SK-N-SH (cell line): ENCODE measurements around the gene RGMA. TPM values are rescaled to one million over a fixed set of nuclear protein-coding genes. Genes with fewer than 3 reads are reported as not detected.

Experiments
- CTCF ChIA-PET: fragments of 300-600, 350-600 bp; formaldehyde crosslinking; extraction: SDS; loops from one replicate; lab custom pipeline; 2021; lab: Yijun Ruan, JAX
- POLR2A ChIA-PET: fragments of 350-600 bp; sonication (Branson Sonifier 250); formaldehyde crosslinking; extraction: SDS; loops from one replicate; lab custom pipeline; 2020; ENCODE audit warnings: antibody characterized with exemption, inconsistent platforms; lab: Yijun Ruan, JAX
- DNase-seq: peaks from one replicate; pipeline ENCODE4 v3.0.0; 2012
- H2AFZ ChIP-seq: fragments of 200-600 bp; sonication (generic); 2 replicates; pipeline ENCODE4 v1.8.1; 2016; ENCODE audit warnings: antibody characterized with exemption, mild to moderate bottlenecking, low read depth
- H3F3A ChIP-seq: fragments of 200-600 bp; sonication (generic); replicated peaks from 2 replicates; pipeline ENCODE3; 2016; ENCODE audit warnings: antibody characterized with exemption, mild to moderate bottlenecking; ENCODE audit not compliant: insufficient read depth
- H3K27ac ChIP-seq, 2 experiments: fragments of 200-500 bp in 1 of 2; fragments of 200-600 bp in 1 of 2; sonication (Bioruptor generic) in 1 of 2; sonication (generic), shearing (Covaris generic) in 1 of 2; 2 replicates each; pipeline versions ENCODE4 v1.5.1 to v1.6.1; 2014 to 2016; ENCODE audit warnings: low read depth in 2 of 2, inconsistent platforms in 1 of 2, low read length in 1 of 2, mild to moderate bottlenecking in 1 of 2, mixed read lengths in 1 of 2
- H3K27me3 ChIP-seq: fragments of 200-600 bp; sonication (generic), shearing (Covaris generic); 2 replicates; pipeline ENCODE4 v1.6.1; 2016; ENCODE audit warnings: mixed run types; ENCODE audit not compliant: insufficient read depth
- H3K36me3 ChIP-seq, 2 experiments: fragments of 200-500 bp in 1 of 2; fragments of 200-600 bp in 1 of 2; sonication (Bioruptor generic) in 1 of 2; sonication (generic) in 1 of 2; replicated peaks in 1 of 2; 2 replicates each; pipeline versions ENCODE3 to v1.5.1; 2014 to 2016; ENCODE audit warnings: low read length in 1 of 2, mild to moderate bottlenecking in 1 of 2; ENCODE audit not compliant: insufficient read depth in 2 of 2, control insufficient read depth in 1 of 2
- H3K4me1 ChIP-seq, 2 experiments: fragments of 200-500 bp in 1 of 2; fragments of 200-600 bp in 1 of 2; sonication (Bioruptor generic) in 1 of 2; sonication (generic), shearing (Covaris generic) in 1 of 2; 2 replicates each; pipeline versions ENCODE4 v1.5.1 to v1.6.1; 2014 to 2016; ENCODE audit warnings: low read depth in 1 of 2, low read length in 1 of 2, mixed run types in 1 of 2; ENCODE audit not compliant: insufficient read depth in 2 of 2, control insufficient read depth in 1 of 2
- H3K4me2 ChIP-seq: fragments of 200-600 bp; sonication (generic), shearing (Covaris generic); 2 replicates; pipeline ENCODE4 v1.6.1; 2017; ENCODE audit warnings: mixed run types
- H3K4me3 ChIP-seq, 2 experiments: fragments of 200-500 bp in 1 of 2; fragments of 200-600 bp in 1 of 2; sonication (Bioruptor generic) in 1 of 2; sonication (generic), shearing (Covaris generic) in 1 of 2; 2 replicates each; pipeline versions ENCODE4 v1.5.1 to v1.8.1; 2014 to 2016; ENCODE audit warnings: low read depth in 2 of 2, inconsistent platforms in 1 of 2, low read length in 1 of 2, mild to moderate bottlenecking in 1 of 2, mixed read lengths in 1 of 2, moderate library complexity in 1 of 2
- H3K79me2 ChIP-seq: fragments of 200-600 bp; sonication (generic); 2 replicates; pipeline ENCODE4 v1.8.1; 2017; ENCODE audit warnings: mild to moderate bottlenecking; ENCODE audit not compliant: insufficient read depth
- H3K9ac ChIP-seq: fragments of 200-600 bp; sonication (generic); 2 replicates; pipeline ENCODE4 v1.6.1; 2017; ENCODE audit warnings: mixed run types
- H3K9me2 ChIP-seq: fragments of 200-600 bp; sonication (generic); 2 replicates; pipeline ENCODE4 v1.6.1; 2017; ENCODE audit warnings: mixed run types
- H3K9me3 ChIP-seq: fragments of 200-600 bp; sonication (generic); 2 replicates; pipeline ENCODE4 v1.6.1; 2017; ENCODE audit warnings: mixed run types, mild to moderate bottlenecking, moderate library complexity
- H4K20me1 ChIP-seq: fragments of 200-600 bp; sonication (generic); 2 replicates; pipeline ENCODE4 v1.6.1; 2017; ENCODE audit warnings: mild to moderate bottlenecking, mixed run types; ENCODE audit not compliant: insufficient read depth
- CHD2 ChIP-seq: fragments of 150-350 bp; IDR thresholded peaks from 2 replicates; pipeline ENCODE4 v1.6.1; 2018; ENCODE audit warnings: low read length; ENCODE audit not compliant: partially characterized antibody
- ELF1 ChIP-seq: IDR thresholded peaks from 2 replicates; pipeline ENCODE4 v1.4.0; 2012
- EP300 ChIP-seq, 2 experiments: IDR thresholded peaks; 2 replicates each; pipeline versions ENCODE4 v1.4.0 to v1.6.1; 2012; ENCODE audit warnings: borderline replicate concordance in 1 of 2, low read depth in 1 of 2, low read length in 1 of 2
- EZH2phosphoT487 ChIP-seq: fragments of 200-600 bp; sonication (generic); IDR thresholded peaks from 2 replicates; pipeline ENCODE4 v1.6.1; 2017; ENCODE audit warnings: low read depth, mixed run types, mild to moderate bottlenecking, antibody characterized with exemption, moderate library complexity, borderline replicate concordance
- FOSL2 ChIP-seq: IDR thresholded peaks from 2 replicates; pipeline ENCODE4 v1.4.0; 2012; ENCODE audit warnings: low read depth, mild to moderate bottlenecking, moderate library complexity, borderline replicate concordance
- FOXM1 ChIP-seq: IDR thresholded peaks from 2 replicates; pipeline ENCODE4 v1.4.0; 2012; ENCODE audit warnings: low read depth, mild to moderate bottlenecking
- GATA2 ChIP-seq: sonication (generic); formaldehyde crosslinking; IDR thresholded peaks from 2 replicates; pipeline ENCODE4 v1.5.0; 2020; ENCODE audit warnings: mild to moderate bottlenecking, missing genetic modification reagents
- MEF2A ChIP-seq: IDR thresholded peaks from 2 replicates; pipeline ENCODE4 v1.4.0; 2012; ENCODE audit warnings: low read depth, borderline replicate concordance
- MXI1 ChIP-seq: IDR thresholded peaks from 2 replicates; pipeline ENCODE4 v1.6.1; 2012; ENCODE audit warnings: mild to moderate bottlenecking, low read depth, low read length, improper control_type of control experiment
- NFIC ChIP-seq: IDR thresholded peaks from 2 replicates; pipeline ENCODE4 v1.4.0; 2012; ENCODE audit warnings: borderline replicate concordance
- RFX5 ChIP-seq: IDR thresholded peaks from 2 replicates; pipeline ENCODE4 v1.6.1; 2012; ENCODE audit warnings: mild to moderate bottlenecking, improper control_type of control experiment, low read length
- SIN3A ChIP-seq: IDR thresholded peaks from 2 replicates; pipeline ENCODE4 v1.6.1; 2012; ENCODE audit warnings: low read depth, mild to moderate bottlenecking, low read length, moderate library complexity, borderline replicate concordance
- SMC3 ChIP-seq: IDR thresholded peaks from 2 replicates; pipeline ENCODE4 v1.6.1; 2012; ENCODE audit warnings: low read depth, low read length, improper control_type of control experiment
- TAF1 ChIP-seq: IDR thresholded peaks from 2 replicates; pipeline ENCODE4 v1.6.1; 2012; ENCODE audit warnings: low read depth, mild to moderate bottlenecking, low read length, moderate library complexity, borderline replicate concordance
- TCF12 ChIP-seq: IDR thresholded peaks from 2 replicates; pipeline ENCODE4 v1.4.0; 2012
- TEAD4 ChIP-seq: IDR thresholded peaks from 2 replicates; pipeline ENCODE4 v1.4.0; 2012; ENCODE audit warnings: mild to moderate bottlenecking, borderline replicate concordance; ENCODE audit not compliant: insufficient read depth
- USF2 ChIP-seq: fragments of 150-350 bp; IDR thresholded peaks from 2 replicates; pipeline ENCODE4 v1.6.1; 2017; ENCODE audit warnings: antibody characterized with exemption, low read length, low read depth, borderline replicate concordance
- ZBTB33 ChIP-seq: IDR thresholded peaks from 2 replicates; pipeline ENCODE4 v1.4.0; 2012; ENCODE audit warnings: low read depth, borderline replicate concordance
- WGBS: methylation state at CpG from one replicate; pipeline ENCODE4 v1.1.6; 2017; ENCODE audit warnings: low lambda C conversion rate; 5-methylcytosine and 5-hydroxymethylcytosine counted together
- polyA plus RNA-seq, 3 experiments: library from polyadenylated mRNA; depleted of rRNA; stranded (reverse); fragments of >200 nt; gene quantifications; 2 replicates each; pipeline ENCODE4 v1.2.3, GENCODE V29; 2012
- TF ChIP-seq, protein P1 (sequence below): fragments of 200-600 bp; sonication (generic); IDR thresholded peaks from 2 replicates; pipeline ENCODE4 v1.6.1; 2017; ENCODE audit warnings: antibody characterized with exemption, mild to moderate bottlenecking, moderate library complexity
- TF ChIP-seq, protein P2 (sequence below): IDR thresholded peaks from 2 replicates; pipeline ENCODE4 v1.6.1; 2012; ENCODE audit warnings: mild to moderate bottlenecking, low read depth, low read length, moderate library complexity

The RGMA gene
- polyA plus RNA-seq, 1 of the 3 experiments (the other 2 are of a cell fraction), result 1.5 TPM

DNA sequence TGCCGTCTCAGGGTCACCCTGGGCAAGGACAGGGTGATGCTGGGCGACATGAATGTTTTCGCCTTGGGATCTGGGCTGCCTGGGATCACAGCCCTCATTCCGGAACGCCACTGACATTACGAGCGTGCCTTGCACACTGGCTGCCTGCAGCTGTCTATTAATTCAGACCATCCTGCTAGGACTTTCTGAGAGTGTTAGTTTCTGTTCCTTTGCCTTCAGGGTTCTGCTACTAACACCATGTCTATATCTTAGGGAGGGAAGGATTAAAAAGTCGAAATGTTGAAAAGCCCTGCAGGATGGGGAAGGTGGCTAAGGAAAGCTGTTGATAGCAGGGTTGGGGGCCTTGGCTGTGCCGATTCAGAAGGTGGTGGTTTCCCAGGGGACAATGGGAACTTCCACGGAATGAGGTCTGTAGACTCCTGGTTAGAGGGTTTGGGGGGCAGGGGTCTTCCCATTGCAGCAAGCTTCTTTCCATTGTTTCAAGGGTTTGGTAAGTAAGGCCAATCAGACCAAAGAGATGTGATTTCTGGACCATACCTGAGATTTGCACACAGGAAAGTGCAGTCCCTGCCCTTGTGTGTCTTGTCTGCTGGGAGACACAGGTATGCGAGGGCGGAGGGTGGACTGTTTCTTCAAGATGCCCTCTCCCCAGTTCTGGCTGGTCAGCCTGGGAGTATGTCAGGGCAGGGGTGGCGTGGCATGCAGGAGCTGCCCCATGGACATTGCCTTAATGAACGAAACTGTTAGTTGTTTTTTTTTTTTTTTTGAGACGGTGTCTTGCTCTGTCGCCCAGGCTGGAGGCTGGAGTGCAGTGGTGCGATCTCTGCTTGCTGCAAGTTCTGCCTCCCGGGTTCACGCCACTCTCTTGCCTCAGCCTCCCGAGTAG lies 50.9 kb downstream of the RGMA start:
- no peak overlapping the region for H3K4me2 ChIP-seq

More for the DNA sequence above, 50.9 kb downstream of the RGMA start:
- Histone ChIP-seq H3K27me3 (no peaks in the 10 kb centered on the region), H3F3A (no peaks in the 10 kb centered on the region)
- DNase-seq, result peak; percentile 19
- TF ChIP-seq, protein P1, sequence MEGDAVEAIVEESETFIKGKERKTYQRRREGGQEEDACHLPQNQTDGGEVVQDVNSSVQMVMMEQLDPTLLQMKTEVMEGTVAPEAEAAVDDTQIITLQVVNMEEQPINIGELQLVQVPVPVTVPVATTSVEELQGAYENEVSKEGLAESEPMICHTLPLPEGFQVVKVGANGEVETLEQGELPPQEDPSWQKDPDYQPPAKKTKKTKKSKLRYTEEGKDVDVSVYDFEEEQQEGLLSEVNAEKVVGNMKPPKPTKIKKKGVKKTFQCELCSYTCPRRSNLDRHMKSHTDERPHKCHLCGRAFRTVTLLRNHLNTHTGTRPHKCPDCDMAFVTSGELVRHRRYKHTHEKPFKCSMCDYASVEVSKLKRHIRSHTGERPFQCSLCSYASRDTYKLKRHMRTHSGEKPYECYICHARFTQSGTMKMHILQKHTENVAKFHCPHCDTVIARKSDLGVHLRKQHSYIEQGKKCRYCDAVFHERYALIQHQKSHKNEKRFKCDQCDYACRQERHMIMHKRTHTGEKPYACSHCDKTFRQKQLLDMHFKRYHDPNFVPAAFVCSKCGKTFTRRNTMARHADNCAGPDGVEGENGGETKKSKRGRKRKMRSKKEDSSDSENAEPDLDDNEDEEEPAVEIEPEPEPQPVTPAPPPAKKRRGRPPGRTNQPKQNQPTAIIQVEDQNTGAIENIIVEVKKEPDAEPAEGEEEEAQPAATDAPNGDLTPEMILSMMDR, result no peak
- TF ChIP-seq EP300 (IDR thresholded peaks at IDR 0.05; ENCODE audit: borderline replicate concordance in 1 of 2, low read depth in 1 of 2, low read length in 1 of 2) (no peak), MEF2A (no peak), TCF12 (no peak), TAF1 (no peak), NFIC (no peak), MXI1 (no peak), CHD2 (no peak), FOSL2 (no peak), SMC3 (no peak), GATA2 (CRISPR knock-in tag) (no peak), EZH2phosphoT487 (no peak), USF2 (no peak), RFX5 (no peak), ELF1 (no peak), ZBTB33 (no peak), TEAD4 (no peak), FOXM1 (no peak), SIN3A (no peak)
- TF ChIP-seq, protein P2, sequence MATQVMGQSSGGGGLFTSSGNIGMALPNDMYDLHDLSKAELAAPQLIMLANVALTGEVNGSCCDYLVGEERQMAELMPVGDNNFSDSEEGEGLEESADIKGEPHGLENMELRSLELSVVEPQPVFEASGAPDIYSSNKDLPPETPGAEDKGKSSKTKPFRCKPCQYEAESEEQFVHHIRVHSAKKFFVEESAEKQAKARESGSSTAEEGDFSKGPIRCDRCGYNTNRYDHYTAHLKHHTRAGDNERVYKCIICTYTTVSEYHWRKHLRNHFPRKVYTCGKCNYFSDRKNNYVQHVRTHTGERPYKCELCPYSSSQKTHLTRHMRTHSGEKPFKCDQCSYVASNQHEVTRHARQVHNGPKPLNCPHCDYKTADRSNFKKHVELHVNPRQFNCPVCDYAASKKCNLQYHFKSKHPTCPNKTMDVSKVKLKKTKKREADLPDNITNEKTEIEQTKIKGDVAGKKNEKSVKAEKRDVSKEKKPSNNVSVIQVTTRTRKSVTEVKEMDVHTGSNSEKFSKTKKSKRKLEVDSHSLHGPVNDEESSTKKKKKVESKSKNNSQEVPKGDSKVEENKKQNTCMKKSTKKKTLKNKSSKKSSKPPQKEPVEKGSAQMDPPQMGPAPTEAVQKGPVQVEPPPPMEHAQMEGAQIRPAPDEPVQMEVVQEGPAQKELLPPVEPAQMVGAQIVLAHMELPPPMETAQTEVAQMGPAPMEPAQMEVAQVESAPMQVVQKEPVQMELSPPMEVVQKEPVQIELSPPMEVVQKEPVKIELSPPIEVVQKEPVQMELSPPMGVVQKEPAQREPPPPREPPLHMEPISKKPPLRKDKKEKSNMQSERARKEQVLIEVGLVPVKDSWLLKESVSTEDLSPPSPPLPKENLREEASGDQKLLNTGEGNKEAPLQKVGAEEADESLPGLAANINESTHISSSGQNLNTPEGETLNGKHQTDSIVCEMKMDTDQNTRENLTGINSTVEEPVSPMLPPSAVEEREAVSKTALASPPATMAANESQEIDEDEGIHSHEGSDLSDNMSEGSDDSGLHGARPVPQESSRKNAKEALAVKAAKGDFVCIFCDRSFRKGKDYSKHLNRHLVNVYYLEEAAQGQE, result no peak
- TF ChIP-seq, all 33 proteins: peak for 0
- 87% methylated on average over 19 of the region's 20 CpGs for WGBS
- H2AFZ ChIP-seq, result no peak overlapping the region
- H3K4me3 ChIP-seq, result no peak overlapping the region
- CTCF ChIA-PET, result interaction anchor here (0.8 to 4.9 kb wide), 11 partner anchors 8 to 1082 kb away, joined by 3 to 68 read pairs (median 3); no protein-coding TSS in a partner anchor
- POLR2A ChIA-PET, result no interaction called here
- no peaks in the 10 kb centered on the region for H4K20me1 ChIP-seq
- H3K4me1 ChIP-seq, result peaks cover 0 to 8% of the 10 kb centered on the region in 2 experiments; a peak in 1 of 4 replicates
- no peaks in the 10 kb centered on the region for H3K79me2 ChIP-seq
- no peak overlapping the region for H3K9ac ChIP-seq
- H3K9me2 ChIP-seq, result no peaks in the 10 kb centered on the region
- no peak overlapping the region for H3K27ac ChIP-seq
- no peaks in the 10 kb centered on the region for H3K9me3 ChIP-seq
- H3K36me3 ChIP-seq, result no peaks in the 10 kb centered on the region
